ENCODE results near the gene SEMA7A. TPM values are rescaled to one million over a fixed set of nuclear protein-coding genes. Genes with fewer than 3 reads are reported as not detected.
"Not testable (repeated sequence)": the region's sequence is repeated elsewhere in the genome, so short reads cannot be mapped to it uniquely, and the experiment has no call there.

Gene SEMA7A
- total and polyA plus RNA-seq, 9 donors = 3.2 to 98.6 (median 9.0) TPM

GRCh38 chr15:74391582-74392450 lies 41.9 kb downstream of the SEMA7A start:
- H3K36me3 ChIP-seq = no peaks in the 10 kb centered on the region
- H3K27me3 ChIP-seq = no peaks in the 10 kb centered on the region
- H3K9me3 ChIP-seq = no peaks in the 10 kb centered on the region
- TF ChIP-seq CTCF (IDR thresholded peaks at IDR 0.05) (no peak), POLR2A (IDR thresholded peaks at IDR 0.05) (no peak), EP300 (IDR thresholded peaks at IDR 0.05) (no peak)
- intact Hi-C loops (cut with DNase I) = no loop called here
- H3K27ac ChIP-seq = no peak overlapping the region
- no peak for DNase-seq
- H3K4me3 ChIP-seq = no peak overlapping the region
- WGBS, 3 donors = 74 to 77% (median 77%) methylated on average over 9 of the region's 9 CpGs
- no peaks in the 10 kb centered on the region for H3K4me1 ChIP-seq (ENCODE audit: insufficient read depth)

GRCh38 chr15:74390647-74391288 lies 43.0 kb downstream of the SEMA7A start:
- Histone ChIP-seq H3K9me3 (no peaks in the 10 kb centered on the region), H3K27me3 (no peaks in the 10 kb centered on the region), H3K4me1 (ENCODE audit: insufficient read depth) (no peaks in the 10 kb centered on the region), H3K4me3 (no peak overlapping the region), H3K27ac (no peak overlapping the region), H3K36me3 (no peaks in the 10 kb centered on the region)
- DNase-seq = no peak
- WGBS, 3 donors = 88 to 92% (median 90%) methylated on average over 12 of the region's 12 CpGs
- TF ChIP-seq EP300 (IDR thresholded peaks at IDR 0.05) = no peak
- no peak for TF ChIP-seq CTCF (IDR thresholded peaks at IDR 0.05)
- intact Hi-C loops (cut with DNase I) = no loop called here

GRCh38 chr15:74390049-74390646 lies 43.6 kb downstream of the SEMA7A start:
- H3K9me3 ChIP-seq; intact Hi-C loops (cut with DNase I); DNase-seq; H3K27ac ChIP-seq; H3K36me3 ChIP-seq; H3K4me1 ChIP-seq (ENCODE audit: insufficient read depth); H3K27me3 ChIP-seq; H3K4me3 ChIP-seq: not testable (repeated sequence)
- WGBS, 3 donors = 96 to 98% (median 98%) methylated on average over 11 of the region's 11 CpGs

- TF ChIP-seq POLR2A (IDR thresholded peaks at IDR 0.05) = no peak
- no peak for TF ChIP-seq CTCF (IDR thresholded peaks at IDR 0.05)
- TF ChIP-seq EP300 (IDR thresholded peaks at IDR 0.05) = no peak
- no peak overlapping the region for H3K27ac ChIP-seq
- H3K27me3 ChIP-seq = no peaks in the 10 kb centered on the region
- H3K36me3 ChIP-seq = no peaks in the 10 kb centered on the region
- intact Hi-C loops (cut with DNase I) = loop anchor here in 2 of 4 donors (10.0 kb wide), 2 partner anchors 235 to 375 kb away; no protein-coding TSS in a partner anchor
- H3K9me3 ChIP-seq = no peaks in the 10 kb centered on the region
- no peak for DNase-seq
- no peak overlapping the region for H3K4me3 ChIP-seq
- WGBS, 3 donors = 77 to 86% (median 81%) methylated on average over 20 of the region's 20 CpGs
- H3K4me1 ChIP-seq (ENCODE audit: insufficient read depth) = no peaks in the 10 kb centered on the region
Measured at GRCh38 chr15:74389241-74390048, 44.3 kb downstream of the SEMA7A start.
